Activated CD8-positive, alpha-beta memory T cell treated with anti-CD3 and anti-CD28 coated beads for 36 hours (primary cell): ENCODE data around the gene TRIOBP. TPM values are rescaled to one million over a fixed set of nuclear protein-coding genes. Genes with fewer than 3 reads are reported as not detected.
"Not testable (repeated sequence)": the region's sequence is repeated elsewhere in the genome, so short reads cannot be mapped to it uniquely, and the experiment has no call there.

Experiments
- CTCF ChIA-PET: fragments of 350-600 bp; sonication (Branson Sonifier 250); formaldehyde crosslinking; loops from one replicate; lab custom pipeline; 2021; ENCODE audit warnings: antibody characterized with exemption; lab: Charles Lee
- POLR2A ChIA-PET: fragments of 350-600 bp; sonication (Branson Sonifier 250); formaldehyde crosslinking; loops from one replicate; lab custom pipeline; 2021; ENCODE audit warnings: antibody characterized with exemption; lab: Charles Lee
- total RNA-seq, 2 experiments: library from RNA; stranded (reverse); gene quantifications; one replicate each; pipeline ENCODE4 v1.2.3, GENCODE V29; 2021

Gene TRIOBP
- total RNA-seq, 2 experiments from 2014 or later: 24.1 to 24.8 TPM

DNA sequence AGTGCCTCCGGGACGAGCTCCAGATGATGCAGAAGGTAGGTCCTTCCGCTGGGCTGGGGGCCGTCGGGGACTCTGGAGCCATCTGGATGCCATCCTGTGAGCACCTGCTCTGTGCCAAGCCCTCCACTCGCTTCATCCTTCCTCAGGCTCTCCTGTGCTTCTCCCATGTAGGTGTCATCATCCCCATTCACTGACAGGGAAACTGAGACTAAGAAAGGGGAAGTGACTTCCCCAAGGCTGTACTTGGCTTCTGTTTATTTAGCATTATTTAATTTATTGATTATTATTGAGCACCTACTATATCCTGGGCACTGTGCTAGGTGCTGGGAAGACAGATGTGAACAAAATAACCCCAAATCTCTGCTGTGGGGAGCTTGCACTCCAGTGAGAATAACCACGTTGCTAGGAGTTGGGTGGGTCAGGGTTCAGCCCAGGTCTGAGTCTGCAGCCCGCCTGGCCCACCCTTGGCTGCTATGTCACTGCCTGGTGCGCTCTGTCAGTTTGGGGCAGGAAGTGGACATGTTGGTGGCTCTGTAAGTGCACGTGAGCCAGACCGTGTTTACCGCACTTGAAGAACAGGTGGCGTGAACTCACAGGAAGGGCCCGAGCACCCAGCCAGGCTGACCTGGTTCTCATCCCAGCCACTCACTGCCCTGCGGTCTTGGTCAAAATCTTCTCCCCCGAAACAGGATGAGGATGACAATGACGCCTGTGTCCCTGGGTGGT lies 75.0 kb downstream of the TRIOBP start:
- ChIA-PET CTCF (no interaction called here), POLR2A (no interaction called here)

DNA sequence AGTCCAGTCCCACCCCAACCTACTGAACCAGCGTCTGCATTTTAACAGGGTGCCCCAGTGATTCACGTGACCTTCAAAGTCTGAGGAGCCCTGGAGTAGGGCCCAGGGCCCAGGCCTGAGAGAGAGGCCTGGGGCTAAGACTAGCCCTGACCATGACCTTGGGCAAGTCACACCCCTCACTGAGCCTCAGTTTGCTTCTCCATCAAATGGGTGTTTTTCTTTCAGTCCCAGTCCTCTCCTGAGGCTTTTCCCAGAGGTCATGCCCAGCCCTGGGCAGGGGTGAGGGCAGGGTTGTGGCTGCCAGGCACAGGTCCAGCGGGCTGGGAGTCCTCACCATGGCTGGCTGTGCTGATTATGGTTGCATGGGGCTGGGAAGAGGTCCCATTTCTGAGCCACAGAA lies 77.9 kb downstream of the TRIOBP start:
- CTCF ChIA-PET: no interaction called here
- POLR2A ChIA-PET: no interaction called here

DNA sequence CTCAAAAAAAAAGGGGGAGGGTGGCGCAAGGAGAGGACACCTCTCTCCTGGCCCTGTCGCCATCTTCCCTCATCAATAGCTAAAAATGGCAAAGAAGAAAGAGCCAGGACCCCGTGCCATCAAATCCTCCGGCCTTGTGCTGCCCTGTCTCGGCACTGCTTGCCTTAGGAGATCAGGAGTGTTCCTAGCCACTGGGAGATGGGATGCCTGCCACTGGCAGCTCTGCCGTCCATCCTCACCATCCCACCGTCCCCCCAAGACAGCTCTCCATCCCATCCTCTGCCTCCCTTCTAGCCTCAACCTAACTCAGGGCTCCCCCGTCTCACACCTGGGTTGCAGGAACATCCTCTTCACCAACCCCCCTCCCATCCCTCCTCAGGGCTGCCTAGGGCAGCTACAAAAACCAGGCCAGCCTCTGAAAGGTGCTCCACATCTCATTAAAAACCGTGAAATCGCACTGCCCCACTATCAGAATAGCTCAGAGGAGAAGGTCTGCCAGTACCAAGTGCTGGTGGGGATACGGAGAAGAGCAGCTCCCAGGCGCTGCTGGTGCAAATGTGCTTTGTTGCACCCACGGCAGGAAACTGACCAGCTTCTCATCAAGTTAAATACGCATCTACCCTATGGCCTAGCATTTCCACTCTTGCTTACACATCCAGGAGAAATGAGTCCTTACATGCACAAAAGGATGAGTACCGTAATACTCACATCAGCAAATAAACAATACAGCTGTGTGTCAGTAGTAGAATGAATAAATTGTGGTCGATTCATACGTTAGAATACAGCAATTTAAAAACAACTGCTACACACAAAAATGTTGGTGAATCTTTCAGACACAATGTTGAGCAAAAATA lies 79.2 kb downstream of the TRIOBP start:
- ChIA-PET POLR2A (no interaction called here), CTCF (interaction anchor here (0.7 to 1.3 kb wide), 2 partner anchors 41 to 1331 kb away, joined by 3 to 4 read pairs; no protein-coding TSS in a partner anchor)

DNA sequence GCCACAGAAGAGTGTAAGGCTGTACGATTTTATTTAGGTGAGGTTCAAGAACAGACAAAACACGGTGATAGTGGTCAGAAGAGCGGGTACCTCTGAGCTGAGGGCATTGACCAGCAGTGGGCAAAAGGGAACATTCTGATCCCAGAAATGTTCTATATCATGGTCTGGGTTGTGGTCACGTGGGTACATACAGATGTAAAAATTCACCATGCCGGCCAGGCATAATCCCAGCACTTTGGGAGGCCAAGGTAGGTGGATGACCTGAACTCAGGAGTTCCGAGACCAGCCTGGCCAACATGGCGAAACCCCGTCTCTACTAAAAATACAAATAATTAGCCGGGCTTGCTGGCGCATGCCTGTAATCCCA lies 79.8 kb downstream of the TRIOBP start:
- CTCF ChIA-PET: interaction anchor here (0.7 to 1.3 kb wide), 2 partner anchors 41 to 1332 kb away, joined by 3 to 4 read pairs; no protein-coding TSS in a partner anchor
- POLR2A ChIA-PET: no interaction called here

DNA sequence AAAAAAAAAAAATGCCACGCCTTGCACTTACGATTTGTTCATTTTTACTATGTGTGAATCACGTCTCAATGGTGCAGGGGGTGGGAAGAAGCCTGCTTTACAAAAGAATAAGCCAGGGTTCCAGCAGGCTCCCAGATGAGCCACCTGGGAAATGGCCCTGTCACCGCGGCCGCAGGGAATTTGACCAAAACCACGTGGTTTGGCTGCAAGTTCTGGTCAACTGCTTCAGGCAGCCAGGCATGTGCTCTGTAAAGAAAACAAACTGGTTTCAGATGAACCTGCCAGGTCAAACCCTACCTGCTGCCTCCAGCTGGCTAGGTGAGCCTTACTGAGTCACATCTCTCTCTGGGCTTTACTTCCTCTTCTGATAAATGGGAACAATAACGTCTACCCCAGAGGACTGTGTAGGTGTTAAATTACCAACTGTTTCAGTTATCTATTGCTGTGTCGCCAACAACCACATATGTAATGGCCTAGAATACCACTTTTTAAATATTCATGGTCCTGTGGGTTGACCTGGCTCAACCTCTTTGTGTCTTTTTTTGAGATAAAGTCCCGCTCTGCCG lies 80.4 kb downstream of the TRIOBP start:
- ChIA-PET CTCF (interaction anchor here (0.7 kb wide), 1 partner anchor 1332 kb away, joined by 3 read pairs; no protein-coding TSS in a partner anchor), POLR2A (interaction anchor here (1.2 kb wide), 1 partner anchor 9 kb away, joined by 3 read pairs; no protein-coding TSS in a partner anchor)

DNA sequence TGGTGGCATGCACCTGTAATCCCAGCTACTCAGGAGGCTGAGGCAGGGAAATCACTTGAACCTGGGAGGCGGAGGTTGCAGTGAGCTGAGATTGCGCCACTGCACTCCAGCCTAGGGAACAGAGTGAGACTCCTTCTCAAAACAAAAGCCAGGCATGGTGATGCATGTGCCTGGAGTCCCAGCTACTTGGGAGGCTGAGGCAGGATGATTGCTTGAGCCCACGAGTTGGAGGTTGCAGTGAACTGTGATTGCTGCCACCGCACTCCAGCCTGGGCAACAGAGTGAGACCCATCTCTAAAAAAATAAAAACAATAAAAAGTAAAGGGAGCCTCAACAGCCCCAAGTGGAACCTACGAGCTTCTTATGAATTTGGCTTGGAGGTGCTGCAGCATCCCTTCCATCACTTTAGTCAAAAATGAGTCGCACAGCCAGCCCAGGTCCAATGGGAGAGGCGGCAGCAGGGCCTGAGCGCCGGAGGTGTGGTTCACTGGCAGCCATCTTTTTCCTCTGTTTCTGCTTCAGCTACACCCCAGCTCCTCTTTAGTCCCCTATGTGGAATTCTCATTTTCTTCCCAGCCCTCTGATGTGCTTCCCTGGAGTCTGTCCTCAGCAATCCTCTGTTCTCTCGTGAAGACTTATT lies 81.6 kb downstream of the TRIOBP start:
- ChIA-PET POLR2A (interaction anchor here (1.2 kb wide), 1 partner anchor 10 kb away, joined by 3 read pairs; no protein-coding TSS in a partner anchor), CTCF (no interaction called here)

DNA sequence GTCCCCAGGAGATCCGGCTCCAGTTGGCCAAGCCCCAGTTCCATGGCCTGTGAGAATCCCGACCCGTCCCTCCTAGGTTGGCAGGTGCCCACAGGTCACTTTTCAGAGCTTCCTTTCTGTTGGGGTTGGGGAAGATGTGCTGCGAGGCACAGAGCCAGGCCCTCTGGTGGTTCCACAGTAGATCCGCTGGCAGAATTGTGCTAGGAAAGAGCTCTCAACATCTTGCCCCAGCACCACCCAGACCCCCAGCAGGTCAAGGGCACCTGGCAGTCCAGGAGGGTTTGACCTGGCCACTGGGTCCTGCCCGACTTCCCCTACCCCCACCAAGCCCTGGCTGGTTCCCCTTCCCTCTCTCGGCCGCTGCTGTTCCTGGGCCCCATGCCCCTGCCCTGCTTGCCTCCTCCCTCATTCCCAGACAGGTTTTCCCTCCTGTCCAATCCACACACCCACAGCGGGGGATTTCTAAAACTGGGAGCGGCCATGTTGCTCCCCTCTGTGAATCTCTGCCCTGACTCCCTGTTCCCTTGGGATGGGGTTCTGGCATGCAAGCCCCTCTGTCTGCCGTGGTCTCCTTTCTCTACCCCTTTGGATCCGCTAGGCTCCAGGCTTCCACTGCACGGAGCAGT lies 84.7 kb downstream of the TRIOBP start:
- ChIA-PET CTCF (no interaction called here), POLR2A (interaction anchor here (0.7 kb wide), 1 partner anchor 39 kb away, joined by 11 read pairs; no protein-coding TSS in a partner anchor)

DNA sequence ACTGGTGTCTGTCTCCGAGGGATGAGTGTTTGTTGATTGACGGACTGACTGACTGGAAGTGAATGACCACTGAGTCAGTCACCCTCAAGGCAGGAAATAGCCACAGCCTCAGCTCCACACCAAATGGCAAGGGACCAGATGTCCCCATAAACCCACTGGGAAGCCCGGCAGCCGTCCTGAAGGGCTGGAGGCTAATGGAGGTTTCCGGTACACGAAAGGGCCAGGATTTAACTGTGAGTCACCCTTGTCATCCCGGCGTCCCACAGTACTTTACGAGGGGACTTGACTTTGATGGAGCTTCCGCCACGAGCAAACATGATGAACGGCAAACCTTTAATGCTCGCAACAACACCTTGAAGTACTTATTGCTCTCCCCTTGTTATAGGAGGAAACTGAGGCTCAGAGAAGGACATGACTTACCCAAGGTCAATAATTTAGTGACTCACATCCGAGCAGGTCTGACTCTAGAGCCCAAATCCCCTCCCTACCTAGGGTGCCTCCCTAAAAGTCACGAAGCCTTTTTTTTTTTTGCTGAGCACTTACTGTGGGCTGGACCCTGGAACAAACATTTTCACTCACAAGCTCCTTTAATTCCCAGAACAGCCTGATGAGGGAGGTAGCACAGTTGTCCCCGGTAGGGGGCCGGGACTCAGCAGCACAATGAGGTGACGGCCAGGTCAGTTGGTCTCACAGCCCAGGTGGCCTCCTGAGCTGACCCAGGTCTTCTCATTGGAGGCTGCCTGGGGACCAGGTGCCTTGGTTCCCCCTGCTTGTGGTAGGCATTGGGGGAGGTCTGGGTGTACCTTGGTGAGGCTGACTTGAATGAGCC lies 85.7 kb downstream of the TRIOBP start:
- POLR2A ChIA-PET: interaction anchor here (0.6 kb wide), 1 partner anchor 181 kb away, joined by 4 read pairs; no protein-coding TSS in a partner anchor
- CTCF ChIA-PET: interaction anchor here (0.5 to 1.0 kb wide), 2 partner anchors 11 to 64 kb away, joined by 3 to 6 read pairs; no protein-coding TSS in a partner anchor

DNA sequence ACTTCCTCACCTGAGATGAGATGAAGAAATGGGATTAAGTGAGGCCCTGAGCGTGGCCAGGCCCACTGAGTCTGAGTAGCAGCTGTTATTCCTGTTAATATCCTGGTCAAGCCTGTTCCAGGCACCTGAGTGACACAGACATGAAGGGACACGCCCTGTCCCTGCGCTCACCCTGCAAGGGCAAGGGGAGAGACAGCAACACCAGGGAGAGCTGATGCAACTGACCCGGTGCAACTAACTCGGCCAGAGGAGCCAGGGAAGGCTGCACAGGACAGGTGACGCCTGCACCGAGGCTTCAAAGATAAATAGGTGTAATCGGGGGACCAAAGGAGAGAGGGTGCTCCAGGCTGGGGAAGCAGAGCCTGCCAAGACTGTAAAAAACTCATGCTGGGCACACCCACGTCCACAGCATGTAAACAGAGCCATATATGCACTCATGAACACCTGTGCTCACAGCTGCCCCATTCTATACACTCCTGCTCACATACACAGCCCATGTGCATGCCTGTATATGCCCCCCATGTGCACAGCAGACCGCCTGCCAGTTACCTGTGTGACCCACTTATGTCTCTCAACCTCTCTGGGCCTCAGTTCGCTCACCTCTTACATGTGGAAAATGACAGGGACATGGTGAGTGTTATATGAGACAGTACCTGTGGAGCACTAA lies 88.1 kb downstream of the TRIOBP start:
- CTCF ChIA-PET: no interaction called here
- POLR2A ChIA-PET: no interaction called here

DNA sequence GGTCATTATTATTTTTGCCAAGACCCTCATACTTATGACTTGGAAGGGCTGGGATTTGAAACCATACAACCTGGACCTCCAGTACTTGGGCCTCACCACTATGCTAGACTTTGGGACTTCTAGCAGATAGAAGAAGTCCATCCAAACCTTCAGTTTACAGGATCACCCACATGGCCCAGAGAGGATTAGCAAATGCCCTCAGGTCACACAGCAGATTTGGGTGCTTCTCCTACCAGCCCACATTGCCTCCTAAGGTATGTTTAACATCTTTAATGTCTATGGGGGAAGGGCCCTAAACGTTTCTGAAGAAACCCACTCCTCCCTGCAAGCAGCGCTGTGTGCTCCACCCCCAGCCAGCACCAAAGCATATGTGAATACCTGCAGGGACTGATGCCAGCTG lies 93.4 kb downstream of the TRIOBP start:
- POLR2A ChIA-PET: no interaction called here
- CTCF ChIA-PET: no interaction called here

DNA sequence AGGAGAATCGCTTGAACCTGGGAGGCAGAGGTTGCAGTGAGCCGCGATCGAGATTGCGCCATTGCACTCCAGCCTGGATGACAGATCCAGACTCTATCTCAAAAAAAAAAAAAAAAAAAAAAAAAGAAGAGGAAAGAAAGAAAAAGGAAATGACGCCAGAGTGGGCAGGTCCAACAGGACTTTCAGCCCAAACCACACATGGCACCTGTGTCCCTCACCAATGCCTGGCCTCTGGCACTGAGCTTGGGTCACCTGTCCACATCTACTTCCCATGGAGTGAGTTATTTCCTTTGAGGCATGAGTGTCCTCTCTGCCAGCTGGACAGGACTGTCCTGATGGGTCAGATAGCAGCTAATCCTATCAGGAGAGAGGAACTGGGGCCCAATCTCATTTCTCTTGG lies 95.6 kb downstream of the TRIOBP start:
- CTCF ChIA-PET: interaction anchor here (0.5 kb wide), 1 partner anchor 90 kb away, joined by 3 read pairs; no protein-coding TSS in a partner anchor
- POLR2A ChIA-PET: no interaction called here

DNA sequence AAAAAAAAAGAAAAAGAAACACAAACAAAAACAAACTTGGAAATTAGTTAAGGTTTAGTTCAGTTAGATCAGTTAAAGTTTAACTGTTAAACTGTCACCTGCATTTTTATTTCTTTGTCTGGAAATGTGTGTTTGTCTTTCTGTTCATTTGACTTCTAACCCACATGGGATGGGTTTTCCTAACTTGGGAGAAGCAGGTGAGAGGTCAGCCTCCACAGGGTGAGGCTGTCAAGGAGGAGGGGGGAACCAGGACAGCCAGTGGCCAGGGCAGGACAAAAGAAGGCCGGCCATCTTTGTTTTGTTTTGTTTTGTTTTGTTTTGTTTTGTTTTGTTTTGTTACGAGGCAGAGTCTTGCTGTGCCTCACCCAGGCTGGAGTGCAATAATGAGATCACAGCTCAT lies 97.5 kb downstream of the TRIOBP start:
- CTCF ChIA-PET: no interaction called here
- POLR2A ChIA-PET: no interaction called here

DNA sequence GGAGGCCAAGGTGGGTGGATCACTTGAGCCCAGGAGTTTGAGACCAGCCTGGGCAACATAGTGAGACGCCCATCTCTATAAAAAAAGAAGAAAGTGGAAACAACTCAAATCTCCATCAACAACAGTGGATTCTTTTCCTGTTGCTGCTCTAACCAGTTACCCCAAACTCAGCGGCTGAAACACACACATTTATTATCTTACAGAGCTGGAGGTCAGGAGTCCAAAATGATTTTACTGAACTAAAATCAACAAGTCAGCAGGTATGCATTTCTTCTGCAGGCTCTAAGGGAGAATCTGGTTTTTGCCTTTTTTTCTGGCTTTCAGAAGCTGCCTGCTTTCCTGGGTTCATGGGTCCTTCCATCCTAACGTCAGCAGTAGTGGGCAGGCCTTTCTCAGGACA lies 99.2 kb downstream of the TRIOBP start:
- CTCF ChIA-PET: no interaction called here
- POLR2A ChIA-PET: no interaction called here

DNA sequence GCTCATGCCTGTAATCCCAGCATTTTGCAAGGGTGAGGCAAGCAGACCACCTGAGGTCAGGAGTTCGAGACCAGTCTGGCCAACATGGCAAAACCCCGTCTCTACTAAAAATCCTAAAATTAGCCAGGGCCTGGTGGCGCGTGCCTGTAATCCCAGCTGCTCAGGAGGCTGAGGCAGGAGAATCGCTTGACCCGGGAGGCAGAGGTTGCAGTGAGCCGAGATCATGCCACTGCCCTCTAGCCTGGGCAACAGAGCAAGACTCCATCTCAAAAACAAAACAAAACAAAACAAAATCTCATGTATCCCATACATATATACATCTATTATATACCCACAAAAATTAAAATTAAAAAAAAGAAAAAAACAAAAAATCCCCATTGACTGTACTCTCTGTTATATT lies 100.4 kb downstream of the TRIOBP start:
- CTCF ChIA-PET, POLR2A ChIA-PET: not testable (repeated sequence)

DNA sequence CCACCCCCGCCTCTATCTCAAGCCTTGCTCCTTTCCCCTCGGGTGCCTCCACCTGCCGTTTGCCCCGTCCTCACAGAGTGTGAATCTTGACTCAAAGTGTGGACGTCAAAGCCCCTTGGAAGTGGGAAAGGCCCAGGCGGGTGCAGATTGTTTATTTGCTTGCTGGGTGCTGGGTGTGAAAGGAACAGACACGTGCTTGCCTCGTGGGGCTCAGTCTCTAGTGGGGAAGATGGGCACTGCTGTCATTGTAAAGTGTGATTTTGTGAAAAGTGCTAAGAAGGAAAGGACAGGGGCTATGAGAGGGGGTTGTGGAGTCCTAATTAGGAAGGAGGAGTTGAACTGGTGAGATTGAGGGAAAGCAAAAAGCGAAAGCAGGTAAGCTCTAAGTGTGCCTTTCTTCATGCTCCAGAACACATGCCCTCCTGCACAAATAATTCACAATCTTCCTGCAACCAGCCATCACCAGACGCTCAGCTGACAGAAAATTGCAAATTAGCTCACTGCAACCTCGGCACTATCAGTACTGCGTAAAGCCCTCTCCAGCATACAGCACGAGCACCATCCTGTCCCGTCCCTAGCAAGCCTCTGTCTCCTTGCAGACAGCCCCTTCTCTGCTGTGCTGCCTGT lies 101.1 kb downstream of the TRIOBP start:
- CTCF ChIA-PET: no interaction called here
- POLR2A ChIA-PET: no interaction called here

DNA sequence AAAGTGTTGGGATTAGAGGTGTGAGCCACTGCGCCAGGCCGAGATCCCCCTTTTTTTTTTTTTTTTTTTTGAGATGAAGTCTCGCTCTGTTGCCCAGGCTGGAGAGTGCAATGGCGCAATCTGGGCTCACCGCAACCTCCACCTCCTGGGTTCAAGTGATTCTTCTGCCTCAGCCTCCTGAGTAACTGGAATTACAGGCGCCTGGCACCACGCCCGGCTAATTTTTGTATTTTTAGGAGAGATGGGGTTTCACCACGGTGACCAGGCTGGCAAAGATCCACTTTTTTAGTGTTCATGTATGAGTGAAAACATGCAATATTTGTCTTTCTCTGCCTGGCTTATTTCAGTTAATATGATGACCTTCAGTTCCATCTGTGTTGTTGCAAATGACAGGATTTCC lies 103.1 kb downstream of the TRIOBP start:
- CTCF ChIA-PET, POLR2A ChIA-PET: not testable (repeated sequence)

DNA sequence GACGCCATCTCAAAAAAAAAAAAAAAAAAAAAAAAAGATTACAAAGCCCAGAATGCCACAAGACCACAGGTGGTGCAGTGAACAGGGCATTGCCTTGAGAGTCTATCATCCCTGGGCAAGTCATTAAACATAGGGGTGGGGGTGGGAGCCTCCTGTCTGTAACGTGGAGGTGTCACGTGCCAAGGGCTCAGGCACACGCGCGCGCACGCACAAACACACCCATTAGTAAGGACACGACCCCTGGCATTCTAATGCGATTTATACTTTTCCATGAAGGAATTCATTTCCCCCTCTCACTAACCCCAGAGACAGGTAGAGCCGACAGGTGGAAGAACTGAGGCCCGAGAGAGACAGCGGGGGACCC lies 105.1 kb downstream of the TRIOBP start:
- ChIA-PET POLR2A (no interaction called here), CTCF (no interaction called here)
